SH-SY5Y (cell line): Measurements from ENCODE around the gene CAMTA1.

Source experiments
- GATA2 ChIP-seq: IDR thresholded peaks from 2 replicates; pipeline ENCODE4 v1.6.1; 2011; ENCODE audit warnings: mild to moderate bottlenecking, low read depth, low read length
- GATA3 ChIP-seq: IDR thresholded peaks from 2 replicates; pipeline ENCODE4 v1.6.1; 2011; ENCODE audit warnings: low read depth, mild to moderate bottlenecking, low read length, moderate library complexity

The CAMTA1 gene

DNA sequence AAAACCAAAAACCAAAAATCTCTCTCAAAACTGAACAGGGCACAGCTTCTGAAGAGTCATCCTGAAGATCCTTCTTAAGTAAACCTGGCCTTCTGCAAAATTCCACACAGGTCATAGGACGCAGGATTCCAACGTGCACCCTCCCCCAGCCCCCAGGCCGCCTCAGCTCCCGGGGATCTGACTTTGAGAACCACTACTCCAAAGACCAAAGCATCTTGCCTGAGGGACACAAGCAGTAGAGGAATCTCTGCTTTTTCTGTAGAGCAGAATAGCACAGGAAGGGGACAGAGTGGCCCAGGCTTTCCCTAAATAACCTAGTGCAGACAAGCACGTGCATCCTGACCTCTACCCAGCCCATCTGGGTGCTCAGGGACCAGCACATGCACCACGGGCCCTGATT, 881.0 kb downstream of the CAMTA1 start:
- TF ChIP-seq GATA3, result no peak
- no peak for TF ChIP-seq GATA2

DNA sequence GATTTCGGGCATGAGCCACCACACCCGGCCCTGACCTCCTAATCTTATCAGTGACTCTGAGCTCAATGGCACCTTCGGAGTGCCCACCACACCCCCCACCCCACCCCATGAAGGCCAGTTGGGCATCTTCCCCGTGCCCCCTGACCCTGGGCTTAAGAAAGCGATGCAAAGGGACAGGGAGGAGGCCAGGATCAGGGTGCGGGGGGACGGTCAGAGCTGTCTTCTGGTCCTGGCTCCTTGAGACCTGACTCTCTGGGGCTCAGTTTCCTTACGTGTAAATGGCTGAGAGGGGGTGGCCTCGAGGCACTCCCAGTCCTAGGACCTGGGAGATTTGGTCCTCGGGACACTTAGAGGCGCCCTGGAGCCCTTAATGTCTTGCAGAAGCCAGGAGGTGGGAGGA, 881.9 kb downstream of the CAMTA1 start:
- TF ChIP-seq GATA3 (no peak), GATA2 (no peak)

DNA sequence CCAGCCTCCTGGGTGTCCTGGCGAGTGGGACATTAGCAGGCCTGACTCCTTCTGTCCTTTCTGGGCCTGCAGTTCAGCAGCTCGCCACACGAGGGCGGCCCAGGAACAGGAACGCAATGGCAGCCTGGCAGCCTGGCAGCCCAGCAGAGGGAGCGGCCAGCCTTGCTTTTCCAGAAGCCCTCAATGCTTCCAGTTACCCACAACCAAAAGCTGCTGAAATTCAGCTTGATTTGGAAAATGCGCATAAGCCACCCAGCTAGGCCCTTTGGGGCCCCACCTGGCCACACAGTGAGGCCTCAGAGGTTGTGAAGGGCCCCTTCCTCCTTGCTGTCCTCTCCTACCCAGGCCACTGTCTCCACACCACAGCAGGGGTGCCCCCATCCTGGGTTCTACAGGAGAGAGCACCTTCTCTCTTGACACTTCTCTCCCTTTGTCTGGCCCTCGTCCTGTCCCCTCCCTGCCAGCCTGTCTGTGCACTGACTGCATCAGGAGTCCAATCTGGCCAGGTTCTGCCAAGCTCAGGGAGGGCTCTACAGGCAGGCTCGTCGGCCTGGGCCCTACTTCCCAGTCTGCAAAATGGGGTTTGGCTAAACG, 882.5 kb downstream of the CAMTA1 start:
- no peak for TF ChIP-seq GATA3
- no peak for TF ChIP-seq GATA2

DNA sequence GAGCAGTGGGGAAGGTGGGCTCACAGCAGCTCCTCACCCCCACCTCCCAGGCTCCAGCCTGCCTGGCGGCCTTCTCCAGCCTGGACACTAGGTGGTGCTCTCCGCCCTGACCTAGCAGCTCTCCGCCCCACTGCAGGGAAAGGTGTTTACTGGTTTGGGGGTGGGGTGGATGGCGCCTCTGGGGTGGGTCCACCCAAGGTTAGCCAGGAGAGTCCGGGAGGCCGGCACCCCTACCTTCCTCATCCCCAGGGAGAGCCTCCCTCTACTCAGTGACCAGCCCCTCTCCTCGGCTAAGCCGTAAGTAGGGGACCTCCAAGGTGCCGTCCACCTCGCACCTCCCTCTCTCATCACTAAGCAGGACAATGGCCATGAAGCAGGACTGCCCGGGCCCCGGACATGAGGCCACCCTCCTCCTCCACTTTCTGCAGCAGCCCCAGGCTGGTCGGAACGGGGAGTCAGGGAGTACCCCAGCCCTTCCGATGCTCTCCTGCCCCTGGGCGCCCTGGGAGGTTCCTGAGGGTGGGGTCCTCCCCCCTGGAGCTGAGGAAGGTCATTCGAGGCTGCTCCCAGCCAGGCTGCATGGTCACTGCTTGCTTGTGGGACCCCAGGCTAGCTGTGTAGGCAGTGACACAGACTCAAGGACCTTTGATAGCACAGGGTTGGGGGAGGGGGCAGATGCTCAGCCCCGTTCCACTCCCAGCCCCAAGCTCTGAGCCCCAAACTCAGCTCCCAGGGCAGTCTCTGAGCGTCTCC, 884.5 kb downstream of the CAMTA1 start:
- TF ChIP-seq GATA3, result no peak
- TF ChIP-seq GATA2, result no peak

DNA sequence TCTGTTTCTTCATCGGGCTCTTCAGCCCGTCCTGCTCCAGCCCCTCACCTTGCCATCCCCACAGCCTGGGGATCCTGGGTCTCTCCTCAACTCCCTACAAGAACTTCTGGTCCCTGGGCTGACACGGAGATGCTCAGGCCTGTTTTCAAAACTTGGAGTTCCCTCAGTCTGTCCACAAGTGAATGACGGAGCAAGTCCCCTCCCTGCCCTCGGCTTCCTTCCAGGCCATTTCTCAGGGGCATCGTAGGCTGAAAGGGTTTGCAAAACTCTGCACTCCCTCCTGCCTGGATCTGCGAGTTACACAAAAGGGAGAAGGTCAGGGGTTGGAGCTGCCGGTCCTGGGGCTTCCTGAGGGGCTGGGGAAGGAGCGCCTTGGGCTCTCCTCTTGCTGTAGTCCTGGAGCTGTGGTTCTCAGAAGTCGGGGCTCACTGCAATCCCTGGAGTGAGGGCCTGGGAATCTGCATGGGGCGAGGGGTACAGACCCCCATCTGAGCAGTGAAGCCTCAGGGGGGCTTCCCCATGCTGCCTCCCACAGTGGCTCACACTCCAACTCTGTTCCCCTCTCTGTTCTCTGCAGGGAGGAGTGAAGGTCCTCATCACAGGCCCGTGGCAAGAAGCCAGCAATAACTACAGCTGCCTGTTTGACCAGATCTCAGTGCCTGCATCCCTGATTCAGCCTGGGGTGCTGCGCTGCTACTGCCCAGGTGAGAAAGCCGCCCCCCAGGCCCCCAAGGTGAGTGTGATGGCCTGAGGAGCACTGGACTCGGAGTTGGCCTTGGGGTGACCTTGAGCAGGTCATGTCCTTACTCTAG, 885.3 kb downstream of the CAMTA1 start:
- no peak for TF ChIP-seq GATA3
- TF ChIP-seq GATA2, result no peak

DNA sequence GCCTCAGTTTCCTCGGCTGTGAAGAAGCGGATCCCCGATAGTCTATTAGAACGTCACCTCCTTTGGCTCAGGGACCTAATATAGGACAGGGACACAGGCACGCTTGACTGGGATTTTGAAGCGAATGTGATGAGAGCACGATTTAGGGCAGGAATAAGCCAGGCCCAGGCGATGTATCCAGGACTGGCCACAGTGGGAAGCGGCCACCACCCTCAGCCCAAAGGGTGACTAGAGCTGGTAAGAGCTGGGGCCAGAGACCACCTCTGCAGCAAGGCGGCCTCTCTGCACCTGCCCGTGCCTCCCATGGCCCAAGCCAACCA, 885.9 kb downstream of the CAMTA1 start:
- no peak for TF ChIP-seq GATA2
- TF ChIP-seq GATA3, result no peak

DNA sequence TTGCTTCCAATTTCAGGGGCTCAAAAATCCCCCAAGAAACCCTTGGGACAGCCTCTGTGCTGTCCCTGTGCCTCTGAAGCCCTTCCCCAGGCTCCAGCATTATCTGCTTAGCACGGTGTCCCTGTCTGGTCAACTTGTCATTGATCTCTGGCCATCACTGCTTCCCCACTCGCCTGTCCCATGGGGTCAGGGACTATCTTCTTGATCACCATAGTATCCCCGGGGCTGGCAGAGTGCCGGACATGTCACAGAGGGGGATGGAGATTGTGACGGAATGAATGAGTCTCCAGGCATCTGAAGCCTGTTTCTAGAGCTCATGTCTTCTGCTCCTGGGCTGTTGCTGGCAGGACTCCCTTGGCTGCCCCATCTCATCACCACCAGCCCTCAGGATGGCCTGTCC, 886.4 kb downstream of the CAMTA1 start:
- TF ChIP-seq GATA2 (peak; percentile 81), GATA3 (no peak)

DNA sequence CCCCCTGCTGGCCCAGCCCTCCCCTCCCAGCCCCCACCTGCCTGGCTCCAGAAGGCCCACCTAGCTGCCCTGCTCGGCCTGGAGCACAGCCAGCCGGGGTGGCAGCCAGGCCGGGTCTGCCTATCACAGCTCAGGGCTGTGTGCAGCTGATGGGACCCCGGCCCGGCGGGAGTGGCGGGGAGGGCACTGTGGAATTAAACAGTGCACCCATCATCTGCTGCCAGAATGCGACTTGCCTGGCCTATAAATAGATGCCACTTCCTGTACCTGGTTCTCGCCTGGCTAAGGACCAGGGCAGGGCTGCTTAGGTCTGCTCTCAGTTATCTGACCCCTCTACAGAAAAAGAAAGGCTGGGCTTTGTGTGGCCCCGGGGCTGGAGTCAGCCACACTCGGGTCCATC, 887.6 kb downstream of the CAMTA1 start:
- TF ChIP-seq GATA3 (no peak), GATA2 (no peak)

DNA sequence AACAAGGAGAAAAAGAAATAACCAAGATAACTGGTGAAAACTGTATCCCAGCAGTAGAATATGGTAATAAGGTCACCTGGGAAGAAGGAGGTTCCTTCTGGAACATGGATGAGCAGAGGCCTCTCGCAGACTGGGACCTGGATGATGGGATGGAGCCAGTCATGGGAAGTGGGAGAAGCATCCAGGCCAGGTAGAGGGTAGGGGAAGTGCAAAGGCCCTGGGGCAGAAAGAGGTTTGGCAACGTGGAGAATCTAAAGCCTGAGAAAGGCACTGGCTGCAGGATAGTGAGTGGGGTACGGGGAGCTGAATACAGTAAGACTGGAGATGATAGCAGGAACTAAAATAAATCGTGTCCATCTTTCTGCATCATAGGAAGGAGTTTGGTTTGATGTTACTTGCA, 889.7 kb downstream of the CAMTA1 start:
- TF ChIP-seq GATA2 (no peak), GATA3 (no peak)

DNA sequence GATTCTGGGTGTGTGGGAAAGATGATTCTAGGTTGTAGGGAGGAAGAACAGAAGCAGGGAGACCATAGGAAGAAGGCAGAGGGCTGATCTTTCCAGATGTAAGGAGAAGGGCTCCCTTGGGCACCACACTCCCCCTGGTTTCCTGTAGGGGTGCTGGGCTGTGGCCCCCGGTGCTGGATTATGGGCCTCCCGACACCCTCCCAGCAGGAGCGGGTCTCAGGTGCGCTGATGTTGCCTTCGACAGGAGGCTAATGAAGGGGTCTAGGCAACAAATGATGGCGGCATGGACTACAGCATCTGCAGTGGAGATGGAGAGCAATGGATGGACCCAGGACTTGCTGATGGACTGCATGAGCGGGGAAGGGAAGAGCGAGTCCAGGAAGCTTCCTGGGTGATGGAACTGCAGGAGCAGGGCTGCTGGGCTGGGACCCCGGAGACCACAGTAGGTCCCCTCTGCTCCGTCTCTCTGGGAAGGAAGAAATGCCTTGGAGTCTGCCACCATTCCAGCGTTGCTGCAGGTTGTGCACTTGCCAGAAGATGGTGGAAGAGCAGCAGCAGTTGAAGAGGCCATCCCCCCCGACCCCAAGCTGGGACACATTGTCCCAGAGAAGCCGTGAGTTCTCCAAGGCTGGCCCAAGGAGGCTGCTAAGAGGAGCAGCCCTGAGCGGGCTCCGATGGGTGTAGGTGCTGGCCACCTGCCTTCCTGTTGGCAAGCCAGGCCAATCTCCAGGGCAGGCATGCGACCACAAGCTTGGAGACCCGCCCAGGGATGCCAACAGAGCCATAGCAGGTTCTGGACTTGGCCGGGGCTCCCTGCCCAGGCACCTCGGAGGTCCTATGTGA, 890.4 kb downstream of the CAMTA1 start:
- no peak for TF ChIP-seq GATA2
- TF ChIP-seq GATA3, result no peak

DNA sequence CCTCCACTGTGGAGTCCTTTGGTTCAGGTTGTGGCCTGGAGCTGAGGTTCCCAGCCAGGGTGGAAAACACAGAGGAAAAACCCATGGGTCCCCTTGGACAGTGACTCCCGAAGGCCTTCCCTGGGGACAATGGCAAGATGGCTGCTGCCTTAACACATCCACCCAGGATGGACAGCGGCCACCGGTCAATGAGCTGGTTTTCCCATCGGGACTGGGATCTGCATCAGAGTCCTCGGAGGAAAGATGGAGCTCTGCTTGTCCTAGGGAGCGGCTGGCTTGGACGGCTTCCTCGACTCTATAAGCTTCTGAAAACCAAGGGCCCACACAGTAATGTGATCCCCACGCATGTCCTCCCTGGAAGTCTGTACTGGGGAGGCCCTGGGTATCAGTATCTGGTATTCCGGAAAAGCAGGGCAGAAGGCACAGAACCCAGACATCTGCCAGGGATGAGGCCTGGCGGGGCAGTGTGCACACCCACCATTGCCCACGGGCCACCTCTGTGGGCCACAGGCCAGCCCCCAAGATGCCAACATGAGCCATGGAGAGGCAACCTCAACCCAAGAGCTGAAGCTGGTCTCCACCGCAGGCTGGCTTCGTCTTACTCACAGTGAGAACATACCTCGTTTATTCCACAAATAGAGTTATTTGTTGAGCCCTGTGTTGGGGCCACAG, 891.2 kb downstream of the CAMTA1 start:
- TF ChIP-seq GATA3 (no peak), GATA2 (no peak)

DNA sequence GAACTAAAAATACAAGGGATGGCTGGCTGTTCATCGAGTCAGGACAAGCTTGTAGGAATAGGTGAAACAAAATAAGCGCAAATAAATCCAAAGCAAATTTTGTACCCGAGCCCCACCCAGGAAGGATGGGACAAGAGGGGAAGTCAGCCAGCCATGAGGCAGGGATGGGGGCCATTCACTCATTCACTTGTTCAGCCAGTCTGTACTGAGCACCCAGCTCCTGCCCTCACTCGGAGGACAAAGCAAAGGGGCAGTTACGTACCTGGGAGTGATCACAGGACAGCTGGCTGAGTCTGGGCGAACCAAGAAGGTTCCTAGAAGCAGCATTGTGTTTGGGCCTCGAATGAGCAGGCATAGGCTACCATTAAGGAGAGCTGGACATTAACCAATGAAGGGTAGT, 891.9 kb downstream of the CAMTA1 start:
- TF ChIP-seq GATA2, result no peak
- no peak for TF ChIP-seq GATA3

DNA sequence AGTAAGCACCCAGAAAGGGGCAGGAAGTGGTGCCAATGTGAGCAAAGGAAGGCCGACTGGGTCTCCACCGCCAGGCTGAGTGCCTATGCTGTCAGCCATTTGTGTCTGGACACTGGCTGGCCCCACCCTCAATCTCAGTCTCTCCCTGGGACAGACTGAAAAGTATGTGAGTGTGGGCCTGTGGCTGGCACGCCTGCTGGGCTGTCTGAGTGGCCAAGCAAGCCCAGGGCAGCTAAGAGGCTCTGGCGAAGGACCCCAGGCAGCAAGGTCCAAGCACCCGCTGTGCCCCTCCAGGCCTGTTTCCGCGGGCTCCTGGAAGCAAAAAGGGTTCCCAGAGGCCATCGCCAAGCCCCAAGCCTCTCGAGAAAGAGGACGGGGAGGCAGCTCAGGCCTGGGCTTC, 892.6 kb downstream of the CAMTA1 start:
- TF ChIP-seq GATA3 (no peak), GATA2 (no peak)
